ENCODE results near the gene HPS5.

HPS5 gene

GRCh38 chr11:18235394-18236334, 86.3 kb downstream of the HPS5 start:
- DNase-seq (ENCODE audit: low spot score) = no peak

- no peak for DNase-seq (ENCODE audit: low spot score)
Observed at GRCh38 chr11:18233912-18234311, 88.0 kb downstream of the HPS5 start.

GRCh38 chr11:18230859-18231258, 91.1 kb downstream of the HPS5 start:
- no peak for DNase-seq (ENCODE audit: low spot score)

- DNase-seq (ENCODE audit: low spot score) = no peak
Observed at GRCh38 chr11:18229501-18229900, 92.4 kb downstream of the HPS5 start.
